ENCODE measurements around the gene OR51F1. TPM values are rescaled to one million over a fixed set of nuclear protein-coding genes. Genes with fewer than 3 reads are reported as not detected.

OR51F1 gene
- total and polyA plus RNA-seq, 2 of the 8 experiments (the other 6 are each of a cell fraction or from before 2014, with no cell fraction given) = not detected

- Histone ChIP-seq H3K79me2 (ENCODE audit: control insufficient read depth in 1 of 2, insufficient read depth in 2 of 2, low read length in 2 of 2) (no peaks in the 10 kb centered on the region), H3K9ac (replicated peaks in 1 of 4; ENCODE audit: extremely low read depth in 1 of 4, low read depth in 3 of 4, low read length in 3 of 4) (no peak overlapping the region), H3K4me1 (replicated peaks in 1 of 4; ENCODE audit: control insufficient read depth in 3 of 4, insufficient read depth in 4 of 4, low read length in 3 of 4) (no peaks in the 10 kb centered on the region), H4K20me1 (replicated peaks in 1 of 2; ENCODE audit: control insufficient read depth in 1 of 2, insufficient read depth in 2 of 2, low read length in 2 of 2) (no peaks in the 10 kb centered on the region), H3K79me1 (ENCODE audit: low read depth, low read length) (no peaks in the 10 kb centered on the region), H4K8ac (ENCODE audit: extremely low read depth, insufficient read depth, low read length) (no peak overlapping the region), H3K4ac (replicated peaks; ENCODE audit: insufficient read length, low read depth, low read length) (no peak overlapping the region), H3K36me3 (ENCODE audit: control insufficient read depth in 2 of 4, insufficient read depth in 4 of 4, low read length in 3 of 4) (no peaks in the 10 kb centered on the region), H3K4me3 (ENCODE audit: extremely low read depth in 1 of 4, insufficient read depth in 2 of 4, low read depth in 3 of 4, low read length in 4 of 4) (no peak overlapping the region; a peak in 1 of 8 replicates), H3K9me3 (ENCODE audit: insufficient read depth in 2 of 2, low read depth in 1 of 2, low read length in 1 of 2) (peaks cover 3 to 8% of the 10 kb centered on the region in 2 experiments; a peak in 2 of 4 replicates), H2BK5ac (ENCODE audit: low read depth, low read length) (no peak overlapping the region), H2BK15ac (ENCODE audit: low read length) (no peak overlapping the region), H2BK12ac (ENCODE audit: low read depth, low read length) (no peak overlapping the region), H3K4me2 (ENCODE audit: insufficient read depth in 1 of 2, low read depth in 2 of 2, low read length in 2 of 2) (no peak overlapping the region), H2AFZ (ENCODE audit: low read length) (no peak overlapping the region), H3K23ac (ENCODE audit: insufficient read length) (no peak overlapping the region), H4K91ac (replicated peaks; ENCODE audit: insufficient read length, low read length) (no peak overlapping the region), H3K18ac (ENCODE audit: extremely low read depth, low read length) (no peak overlapping the region), H3K27me3 (replicated peaks in 1 of 4; ENCODE audit: control insufficient read depth in 3 of 4, extremely low read depth in 1 of 4, insufficient read depth in 3 of 4, low read length in 3 of 4) (no peaks in the 10 kb centered on the region), H4K5ac (ENCODE audit: insufficient read length, low read depth, low read length) (no peak overlapping the region), H3K14ac (ENCODE audit: insufficient read length) (no peak overlapping the region), H2AK5ac (ENCODE audit: low read depth, low read length) (no peak overlapping the region), H3K23me2 (ENCODE audit: low read depth, low read length) (no peaks in the 10 kb centered on the region), H3K27ac (ENCODE audit: low read depth, low read length) (no peak overlapping the region), H2BK120ac (replicated peaks; ENCODE audit: low read depth, low read length) (no peak overlapping the region), H3K56ac (replicated peaks; ENCODE audit: insufficient read length, low read depth, low read length) (no peak overlapping the region), H2BK20ac (ENCODE audit: low read length) (no peak overlapping the region)
- DNase-seq (ENCODE audit: low read depth in 1 of 2, low spot score in 2 of 2) (no peak), FAIRE-seq (no peak)
- CTCF ChIA-PET (ENCODE audit: partially characterized antibody) = interaction anchor here (2.0 kb wide), 1 partner anchor 145 kb away, joined by 7 read pairs; the partner anchor contains the start of gene OR51D1
- POLR2A ChIA-PET (ENCODE audit: partially characterized antibody) = no interaction called here
- WGBS, 2 experiments (ENCODE audit: extremely low coverage in 1 of 2, insufficient coverage in 1 of 2, insufficient read length in 1 of 2, insufficient replicate concordance in 2 of 2, low coverage in 1 of 2, low lambda C conversion rate in 2 of 2, missing lambda C conversion rate in 1 of 2) = 83% methylated on average over 1 of the region's 1 CpG; no CpG with 5 or more reads in 1 of the 2 experiments
- TF ChIP-seq SP1 (IDR thresholded peaks at IDR 0.05; ENCODE audit: low read depth, low read length) (no peak), CHD2 (IDR thresholded peaks at IDR 0.05; ENCODE audit: low read length) (no peak), SIN3A (conservative IDR thresholded peaks at IDR 0.05 in 1 of 2, IDR thresholded peaks at IDR 0.05 in 1 of 2; ENCODE audit: low read depth in 1 of 2, low read length in 2 of 2) (no peak), EZH2 (IDR thresholded peaks at IDR 0.05; ENCODE audit: low read depth, low read length, severe bottlenecking) (no peak)
Observed at GRCh38 chr11:4782454-4782853, 12.7 kb upstream of the OR51F1 start.

All from H1 (cell line).